ENCODE measurements around the gene TOM1. TPM values are rescaled to one million over a fixed set of nuclear protein-coding genes. Genes with fewer than 3 reads are reported as not detected.

TOM1 gene
- total RNA-seq, 1 donor from 2014 or later: 62.5 TPM

Small RNA genes lying within 50 kb of the gene (microRNA-seq; reads per million reads assigned to microRNA genes)
- gene MIR3909: 3.6 reads per million, percentile 4 among the genes with 10 or more reads in this experiment
- not detected for gene MIR6069

Other genes with a start within 250 kb of the TOM1 start
- not detected for gene ISX, start 233.7 kb upstream of the TOM1 start, total RNA-seq
- gene HMGXB4, start 42.4 kb upstream of the TOM1 start, total RNA-seq: 9.4 TPM
- gene HMOX1, start 81.2 kb downstream of the TOM1 start, total RNA-seq: 7.4 TPM
- 13.6 TPM for gene MCM5, start 100.2 kb downstream of the TOM1 start, total RNA-seq
- gene RASD2, start 240.9 kb downstream of the TOM1 start, total RNA-seq: 9.5 TPM

All from Right ventricle myocardium inferior (tissue), 1 donor.